Panc1 (cell line): ENCODE measurements around the gene CYP27B1.

Experiments
- CTCF ChIP-seq: fragments of 450-650 bp; IDR thresholded peaks from 2 replicates; pipeline ENCODE4 v1.5.1; 2017; ENCODE audit warnings: mild to moderate bottlenecking
- POLR2AphosphoS5 ChIP-seq: IDR thresholded peaks from 2 replicates; pipeline ENCODE4 v1.6.1; 2012; ENCODE audit warnings: mild to moderate bottlenecking, low read depth, low read length, moderate library complexity
- REST ChIP-seq, 2 experiments: IDR thresholded peaks; 2 replicates each; pipeline ENCODE4 v1.6.1; 2011 to 2012; ENCODE audit warnings: low read depth in 2 of 2, control low read depth in 1 of 2, low read length in 1 of 2, mild to moderate bottlenecking in 1 of 2, moderate library complexity in 1 of 2; ENCODE audit not compliant: insufficient read depth in 1 of 2
- SIN3A ChIP-seq: IDR thresholded peaks from 2 replicates; pipeline ENCODE4 v1.6.1; 2012; ENCODE audit warnings: low read depth, mild to moderate bottlenecking, low read length, moderate library complexity, borderline replicate concordance; ENCODE audit not compliant: insufficient read depth

DNA sequence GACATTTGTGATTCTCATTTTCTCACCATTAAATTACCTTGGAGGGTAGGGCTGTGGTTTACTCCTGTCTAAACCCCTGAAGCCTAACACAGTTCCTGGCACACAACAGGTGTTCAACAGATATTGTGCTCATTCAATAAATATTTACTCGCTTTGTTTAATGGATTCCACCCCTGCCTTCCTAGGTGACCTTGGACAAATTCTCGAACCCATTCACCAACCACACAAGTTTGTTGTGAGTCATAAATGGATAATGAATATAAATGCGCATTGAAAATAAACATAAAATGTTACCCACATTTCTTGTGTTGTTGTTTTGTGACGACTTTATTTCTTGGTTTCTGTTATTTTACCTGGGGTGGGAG, 15.3 kb upstream of the CYP27B1 start:
- TF ChIP-seq REST (IDR thresholded peaks at IDR 0.05; ENCODE audit: insufficient read depth in 1 of 2, low read depth in 2 of 2, low read length in 1 of 2) (no peak), POLR2AphosphoS5 (no peak), CTCF (no peak), SIN3A (no peak)
